B cell (primary cell): ENCODE measurements around the gene M6PR. TPM values are rescaled to one million over a fixed set of nuclear protein-coding genes. Genes with fewer than 3 reads are reported as not detected.

Experiments used
- ATAC-seq: fragments of 200-7000 bp; cut with Tn5 transposase; one replicate; pipeline ENCODE4 v1.10.0; 2021; ENCODE audit warnings: low read depth, mild to moderate bottlenecking, moderate number of reproducible peaks, moderate library complexity
- CTCF ChIA-PET: fragments of 350-600 bp; sonication (Branson Sonifier 250); formaldehyde crosslinking; loops from one replicate; lab custom pipeline; 2021; ENCODE audit warnings: antibody characterized with exemption, inconsistent platforms; lab: Charles Lee
- POLR2A ChIA-PET: fragments of 350-600 bp; sonication (Branson Sonifier 250); formaldehyde crosslinking; loops from one replicate; lab custom pipeline; 2021; ENCODE audit warnings: antibody characterized with exemption; lab: Charles Lee
- DNase-seq: peaks from one replicate; pipeline ENCODE4 v3.0.0; 2013
- H2AFZ ChIP-seq: 2 replicates; pipeline ENCODE4 v1.6.1; 2012; ENCODE audit warnings: mild to moderate bottlenecking, low read depth, low read length; ENCODE audit not compliant: insufficient read depth, poor library complexity, severe bottlenecking
- H3K27ac ChIP-seq, 2 donors: 1 replicate in 1 of 2; 2 replicates in 1 of 2; pipeline ENCODE4 v1.5.1; 2012 to 2013; ENCODE audit warnings: low read length in 2 of 2, mild to moderate bottlenecking in 2 of 2, moderate library complexity in 1 of 2
- H3K27me3 ChIP-seq, 4 experiments: fragments of 200-600 bp in 1 of 4; sonication (generic) in 1 of 4; replicated peaks in 1 of 4; 1 replicate in 2 of 4; 2 replicates in 2 of 4; pipeline versions ENCODE4 v1.6.1 to v1.7.0; 2013 to 2016; ENCODE audit warnings: low read length in 3 of 4, mild to moderate bottlenecking in 2 of 4, mixed read lengths in 1 of 4, moderate library complexity in 1 of 4; ENCODE audit not compliant: insufficient read depth in 4 of 4, control insufficient read depth in 3 of 4; ENCODE audit errors: control extremely low read depth in 1 of 4
- H3K36me3 ChIP-seq, 2 experiments: replicated peaks in 1 of 2; 1 replicate in 1 of 2; 2 replicates in 1 of 2; pipeline versions ENCODE4 v1.6.1 to v1.7.1; 2013; ENCODE audit warnings: low read length in 1 of 2; ENCODE audit not compliant: insufficient read depth in 2 of 2, control insufficient read depth in 1 of 2; ENCODE audit errors: control extremely low read depth in 1 of 2, extremely low read depth in 1 of 2
- H3K4me1 ChIP-seq, 2 donors: fragments of 200-600 bp in 1 of 2; sonication (generic) in 1 of 2; 1 replicate in 1 of 2; 2 replicates in 1 of 2; pipeline versions ENCODE4 v1.5.1 to v1.6.1; 2013 to 2017; ENCODE audit warnings: low read length in 2 of 2; ENCODE audit not compliant: control insufficient read depth in 2 of 2, insufficient read depth in 2 of 2
- H3K4me2 ChIP-seq: replicated peaks from 2 replicates; pipeline ENCODE3; 2012; ENCODE audit warnings: mild to moderate bottlenecking, low read depth, low read length; ENCODE audit not compliant: poor library complexity, severe bottlenecking
- H3K4me3 ChIP-seq, 5 experiments: fragments of 200-600 bp in 1 of 5; sonication (generic) in 1 of 5; 1 replicate in 3 of 5; 2 replicates in 2 of 5; pipeline versions ENCODE4 v1.5.1 to v1.7.0; 2011 to 2016; ENCODE audit warnings: low read length in 4 of 5, mild to moderate bottlenecking in 4 of 5, low read depth in 2 of 5, control low read depth in 1 of 5, moderate library complexity in 1 of 5; ENCODE audit not compliant: insufficient read depth in 1 of 5; ENCODE audit errors: control extremely low read depth in 1 of 5, extremely low read depth in 1 of 5
- H3K79me2 ChIP-seq: fragments of 200-600 bp; sonication (generic); one replicate; pipeline ENCODE4 v1.6.0; 2016; ENCODE audit warnings: low read length; ENCODE audit not compliant: control insufficient read depth, insufficient read depth
- H3K9ac ChIP-seq: fragments of 200-600 bp; sonication (generic); 2 replicates; pipeline ENCODE4 v1.6.1; 2017; ENCODE audit warnings: mild to moderate bottlenecking, low read length, moderate library complexity
- H3K9me3 ChIP-seq, 3 donors: one replicate each; pipeline versions ENCODE4 v1.6.1 to v1.7.1; 2013; ENCODE audit warnings: low read length in 2 of 3; ENCODE audit not compliant: control insufficient read depth in 2 of 3, insufficient read depth in 1 of 3; ENCODE audit errors: control extremely low read depth in 1 of 3
- H4K20me1 ChIP-seq: 2 replicates; pipeline ENCODE4 v1.6.0; 2012; ENCODE audit warnings: mild to moderate bottlenecking, low read length; ENCODE audit not compliant: insufficient read depth, control insufficient read depth, poor library complexity, severe bottlenecking
- H3K27ac Mint-ChIP-seq: one replicate; pipeline ENCODE4 v1.8.0; 2021; ENCODE audit warnings: mixed read lengths
- H3K27me3 Mint-ChIP-seq: one replicate; pipeline ENCODE4 v1.8.0; 2021; ENCODE audit warnings: mixed read lengths
- H3K4me1 Mint-ChIP-seq: one replicate; pipeline ENCODE4 v1.8.0; 2021; ENCODE audit warnings: mixed read lengths
- H3K4me3 Mint-ChIP-seq: one replicate; pipeline ENCODE4 v1.8.0; 2021; ENCODE audit warnings: mixed read lengths
- H3K9me3 Mint-ChIP-seq: one replicate; pipeline ENCODE4 v1.8.0; 2022; ENCODE audit warnings: mixed read lengths; ENCODE audit not compliant: insufficient read depth
- CTCF ChIP-seq: fragments of 200-600 bp; IDR thresholded peaks from one replicate; pipeline ENCODE4 v1.8.0; 2022; ENCODE audit warnings: antibody characterized with exemption, mild to moderate bottlenecking
- EZH2 ChIP-seq: IDR thresholded peaks from 2 replicates; pipeline ENCODE4 v1.6.1; 2012; ENCODE audit warnings: borderline replicate concordance, low read depth, mild to moderate bottlenecking, moderate library complexity, low read length; ENCODE audit not compliant: insufficient read depth, poor library complexity, severe bottlenecking
- WGBS: methylation state at CpG from one replicate; pipeline ENCODE4 v1.1.5; 2013; ENCODE audit warnings: missing lambda C conversion rate; ENCODE audit not compliant: insufficient coverage; 5-methylcytosine and 5-hydroxymethylcytosine counted together
- intact Hi-C: fragments of 100-400 bp; cut with micrococcal nuclease; formaldehyde crosslinking; loops from one replicate; pipeline ENCODE4 v1.10.0; 2022
- polyA plus RNA-seq: library from polyadenylated mRNA; depleted of rRNA; stranded (reverse); fragments of >200 nt; gene quantifications from 2 replicates; pipeline ENCODE4 v1.2.3, GENCODE V29; 2012
- total RNA-seq, 2 donors: library from RNA; stranded (reverse); fragments of 120-200 nt in 1 of 2; gene quantifications; 1 replicate in 1 of 2; 2 replicates in 1 of 2; pipeline versions ENCODE4 v1.2.3 to v1.2.4, GENCODE V29; 2013 to 2022

M6PR gene
- total and polyA plus RNA-seq, 2 donors (not counting 1 experiment from before 2014, with no cell fraction given): 58.8 to 204 TPM

GRCh38 chr12:8917751-8918150 lies 31.7 kb downstream of the M6PR start:
- Mint-ChIP-seq H3K9me3 (no peaks in the 10 kb centered on the region), H3K27ac (no peak overlapping the region), H3K4me3 (no peak overlapping the region), H3K27me3 (no peaks in the 10 kb centered on the region), H3K4me1 (peaks cover 12% of the 10 kb centered on the region)
- no peaks in the 10 kb centered on the region for H3K9me3 ChIP-seq
- no peak for DNase-seq
- H3K36me3 ChIP-seq: peaks cover 1 to 35% of the 10 kb centered on the region in 2 experiments
- intact Hi-C loops: loop anchor here (10.0 kb wide), 1 partner anchor 117 kb away; no protein-coding TSS in a partner anchor
- 100% methylated on average over 1 of the region's 1 CpG for WGBS
- H3K4me2 ChIP-seq: no peak overlapping the region
- H3K4me1 ChIP-seq: peaks cover 16 to 17% of the 10 kb centered on the region in 2 donors
- no peak for TF ChIP-seq EZH2
- no peak for TF ChIP-seq CTCF
- H3K27me3 ChIP-seq: no peaks in the 10 kb centered on the region
- no peak overlapping the region for H2AFZ ChIP-seq
- H3K9ac ChIP-seq: no peak overlapping the region
- ATAC-seq: no peak
- H3K27ac ChIP-seq: no peak overlapping the region
- ChIA-PET POLR2A (no interaction called here), CTCF (interaction anchor here (0.6 to 1.2 kb wide), 2 partner anchors 30 to 1776 kb away, joined by 3 read pairs; no protein-coding TSS in a partner anchor)
- H3K79me2 ChIP-seq: peaks cover 22% of the 10 kb centered on the region
- no peaks in the 10 kb centered on the region for H4K20me1 ChIP-seq
- no peak overlapping the region for H3K4me3 ChIP-seq

- Mint-ChIP-seq H3K27ac (no peak overlapping the region), H3K27me3 (no peaks in the 10 kb centered on the region), H3K4me1 (peaks cover 16% of the 10 kb centered on the region), H3K9me3 (no peaks in the 10 kb centered on the region), H3K4me3 (no peak overlapping the region)
- Histone ChIP-seq H3K27ac (no peak overlapping the region), H3K4me3 (no peak overlapping the region), H3K9me3 (no peaks in the 10 kb centered on the region), H3K36me3 (peaks cover 1 to 28% of the 10 kb centered on the region in 2 experiments), H3K4me1 (peaks cover 16 to 17% of the 10 kb centered on the region in 2 donors), H2AFZ (no peak overlapping the region), H3K27me3 (no peaks in the 10 kb centered on the region), H3K79me2 (peaks cover 22% of the 10 kb centered on the region), H3K4me2 (no peak overlapping the region), H4K20me1 (no peaks in the 10 kb centered on the region), H3K9ac (no peak overlapping the region)
- TF ChIP-seq EZH2: no peak
- no peak for TF ChIP-seq CTCF
- WGBS: 89% methylated on average over 3 of the region's 3 CpGs
- no peak for ATAC-seq
- intact Hi-C loops: loop anchor here (10.0 kb wide), 1 partner anchor 118 kb away; no protein-coding TSS in a partner anchor
- ChIA-PET CTCF (interaction anchor here (1.1 to 1.8 kb wide), 3 partner anchors 31 to 132 kb away, joined by 3 to 4 read pairs (median 4); no protein-coding TSS in a partner anchor), POLR2A (no interaction called here)
- DNase-seq: no peak
Measured at GRCh38 chr12:8917031-8917430, 32.4 kb downstream of the M6PR start.
